B cell (primary cell): Measurements from ENCODE around the gene VEGFB. TPM values are rescaled to one million over a fixed set of nuclear protein-coding genes. Genes with fewer than 3 reads are reported as not detected.

ENCODE experiments used
- ATAC-seq: fragments of 200-7000 bp; cut with Tn5 transposase; one replicate; pipeline ENCODE4 v1.10.0; 2021; ENCODE audit warnings: low read depth, mild to moderate bottlenecking, moderate number of reproducible peaks, moderate library complexity
- CTCF ChIA-PET: fragments of 350-600 bp; sonication (Branson Sonifier 250); formaldehyde crosslinking; loops from one replicate; lab custom pipeline; 2021; ENCODE audit warnings: antibody characterized with exemption, inconsistent platforms; lab: Charles Lee
- POLR2A ChIA-PET: fragments of 350-600 bp; sonication (Branson Sonifier 250); formaldehyde crosslinking; loops from one replicate; lab custom pipeline; 2021; ENCODE audit warnings: antibody characterized with exemption; lab: Charles Lee
- DNase-seq: peaks from one replicate; pipeline ENCODE4 v3.0.0; 2013
- H2AFZ ChIP-seq: 2 replicates; pipeline ENCODE4 v1.6.1; 2012; ENCODE audit warnings: mild to moderate bottlenecking, low read depth, low read length; ENCODE audit not compliant: insufficient read depth, poor library complexity, severe bottlenecking
- H3K27ac ChIP-seq, 2 donors: 1 replicate in 1 of 2; 2 replicates in 1 of 2; pipeline ENCODE4 v1.5.1; 2012 to 2013; ENCODE audit warnings: low read length in 2 of 2, mild to moderate bottlenecking in 2 of 2, moderate library complexity in 1 of 2
- H3K27me3 ChIP-seq, 4 experiments: fragments of 200-600 bp in 1 of 4; sonication (generic) in 1 of 4; replicated peaks in 1 of 4; 1 replicate in 2 of 4; 2 replicates in 2 of 4; pipeline versions ENCODE4 v1.6.1 to v1.7.0; 2013 to 2016; ENCODE audit warnings: low read length in 3 of 4, mild to moderate bottlenecking in 2 of 4, mixed read lengths in 1 of 4, moderate library complexity in 1 of 4; ENCODE audit not compliant: insufficient read depth in 4 of 4, control insufficient read depth in 3 of 4; ENCODE audit errors: control extremely low read depth in 1 of 4
- H3K36me3 ChIP-seq, 2 experiments: replicated peaks in 1 of 2; 1 replicate in 1 of 2; 2 replicates in 1 of 2; pipeline versions ENCODE4 v1.6.1 to v1.7.1; 2013; ENCODE audit warnings: low read length in 1 of 2; ENCODE audit not compliant: insufficient read depth in 2 of 2, control insufficient read depth in 1 of 2; ENCODE audit errors: control extremely low read depth in 1 of 2, extremely low read depth in 1 of 2
- H3K4me1 ChIP-seq, 2 donors: fragments of 200-600 bp in 1 of 2; sonication (generic) in 1 of 2; 1 replicate in 1 of 2; 2 replicates in 1 of 2; pipeline versions ENCODE4 v1.5.1 to v1.6.1; 2013 to 2017; ENCODE audit warnings: low read length in 2 of 2; ENCODE audit not compliant: control insufficient read depth in 2 of 2, insufficient read depth in 2 of 2
- H3K4me2 ChIP-seq: replicated peaks from 2 replicates; pipeline ENCODE3; 2012; ENCODE audit warnings: mild to moderate bottlenecking, low read depth, low read length; ENCODE audit not compliant: poor library complexity, severe bottlenecking
- H3K4me3 ChIP-seq, 5 experiments: fragments of 200-600 bp in 1 of 5; sonication (generic) in 1 of 5; 1 replicate in 3 of 5; 2 replicates in 2 of 5; pipeline versions ENCODE4 v1.5.1 to v1.7.0; 2011 to 2016; ENCODE audit warnings: low read length in 4 of 5, mild to moderate bottlenecking in 4 of 5, low read depth in 2 of 5, control low read depth in 1 of 5, moderate library complexity in 1 of 5; ENCODE audit not compliant: insufficient read depth in 1 of 5; ENCODE audit errors: control extremely low read depth in 1 of 5, extremely low read depth in 1 of 5
- H3K79me2 ChIP-seq: fragments of 200-600 bp; sonication (generic); one replicate; pipeline ENCODE4 v1.6.0; 2016; ENCODE audit warnings: low read length; ENCODE audit not compliant: control insufficient read depth, insufficient read depth
- H3K9ac ChIP-seq: fragments of 200-600 bp; sonication (generic); 2 replicates; pipeline ENCODE4 v1.6.1; 2017; ENCODE audit warnings: mild to moderate bottlenecking, low read length, moderate library complexity
- H3K9me3 ChIP-seq, 3 donors: one replicate each; pipeline versions ENCODE4 v1.6.1 to v1.7.1; 2013; ENCODE audit warnings: low read length in 2 of 3; ENCODE audit not compliant: control insufficient read depth in 2 of 3, insufficient read depth in 1 of 3; ENCODE audit errors: control extremely low read depth in 1 of 3
- H4K20me1 ChIP-seq: 2 replicates; pipeline ENCODE4 v1.6.0; 2012; ENCODE audit warnings: mild to moderate bottlenecking, low read length; ENCODE audit not compliant: insufficient read depth, control insufficient read depth, poor library complexity, severe bottlenecking
- H3K27ac Mint-ChIP-seq: one replicate; pipeline ENCODE4 v1.8.0; 2021; ENCODE audit warnings: mixed read lengths
- H3K27me3 Mint-ChIP-seq: one replicate; pipeline ENCODE4 v1.8.0; 2021; ENCODE audit warnings: mixed read lengths
- H3K4me1 Mint-ChIP-seq: one replicate; pipeline ENCODE4 v1.8.0; 2021; ENCODE audit warnings: mixed read lengths
- H3K4me3 Mint-ChIP-seq: one replicate; pipeline ENCODE4 v1.8.0; 2021; ENCODE audit warnings: mixed read lengths
- H3K9me3 Mint-ChIP-seq: one replicate; pipeline ENCODE4 v1.8.0; 2022; ENCODE audit warnings: mixed read lengths; ENCODE audit not compliant: insufficient read depth
- EZH2 ChIP-seq: IDR thresholded peaks from 2 replicates; pipeline ENCODE4 v1.6.1; 2012; ENCODE audit warnings: borderline replicate concordance, low read depth, mild to moderate bottlenecking, moderate library complexity, low read length; ENCODE audit not compliant: insufficient read depth, poor library complexity, severe bottlenecking
- WGBS: methylation state at CpG from one replicate; pipeline ENCODE4 v1.1.5; 2013; ENCODE audit warnings: missing lambda C conversion rate; ENCODE audit not compliant: insufficient coverage; 5-methylcytosine and 5-hydroxymethylcytosine counted together
- intact Hi-C: fragments of 100-400 bp; cut with micrococcal nuclease; formaldehyde crosslinking; loops from one replicate; pipeline ENCODE4 v1.10.0; 2022
- polyA plus RNA-seq: library from polyadenylated mRNA; depleted of rRNA; stranded (reverse); fragments of >200 nt; gene quantifications from 2 replicates; pipeline ENCODE4 v1.2.3, GENCODE V29; 2012
- total RNA-seq, 2 donors: library from RNA; stranded (reverse); fragments of 120-200 nt in 1 of 2; gene quantifications; 1 replicate in 1 of 2; 2 replicates in 1 of 2; pipeline versions ENCODE4 v1.2.3 to v1.2.4, GENCODE V29; 2013 to 2022
- TF ChIP-seq, protein P1 (sequence below): fragments of 200-600 bp; IDR thresholded peaks from one replicate; pipeline ENCODE4 v1.8.0; 2022; ENCODE audit warnings: antibody characterized with exemption, mild to moderate bottlenecking

VEGFB gene
- total and polyA plus RNA-seq, 2 donors (not counting 1 experiment from before 2014, with no cell fraction given) = 56.4 to 152 TPM

DNA sequence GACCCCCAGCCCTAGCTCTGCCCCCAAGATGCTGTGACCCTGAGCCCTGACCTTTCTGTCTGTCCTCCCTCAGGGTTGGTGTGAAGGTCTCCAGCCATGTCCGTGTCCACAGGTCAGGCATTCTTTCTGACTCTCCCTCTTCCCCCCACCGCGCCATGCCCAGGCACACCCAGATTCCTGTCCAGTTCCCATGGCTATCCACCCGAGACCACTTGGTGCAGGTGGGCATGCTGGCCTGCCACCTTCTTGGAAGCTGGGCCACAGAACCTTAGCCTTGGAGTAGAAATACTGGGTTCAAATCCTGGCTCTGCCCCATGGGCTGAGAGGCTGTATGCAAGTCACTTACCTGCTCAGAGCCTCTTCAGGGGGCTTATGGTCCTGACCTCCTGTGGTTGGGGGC is 14.7 kb downstream of the VEGFB start:
- Histone ChIP-seq H3K9ac (no peak overlapping the region), H3K4me3 (no peak overlapping the region), H3K27ac (no peak overlapping the region), H2AFZ (no peak overlapping the region), H3K36me3 (peaks cover 0 to 2% of the 10 kb centered on the region in 2 experiments), H3K79me2 (peaks cover 4% of the 10 kb centered on the region), H3K4me2 (no peak overlapping the region), H4K20me1 (no peaks in the 10 kb centered on the region), H3K27me3 (no peaks in the 10 kb centered on the region), H3K4me1 (peaks cover 27 to 51% of the 10 kb centered on the region in 2 donors), H3K9me3 (no peaks in the 10 kb centered on the region)
- no peak for TF ChIP-seq EZH2
- TF ChIP-seq, protein P1, sequence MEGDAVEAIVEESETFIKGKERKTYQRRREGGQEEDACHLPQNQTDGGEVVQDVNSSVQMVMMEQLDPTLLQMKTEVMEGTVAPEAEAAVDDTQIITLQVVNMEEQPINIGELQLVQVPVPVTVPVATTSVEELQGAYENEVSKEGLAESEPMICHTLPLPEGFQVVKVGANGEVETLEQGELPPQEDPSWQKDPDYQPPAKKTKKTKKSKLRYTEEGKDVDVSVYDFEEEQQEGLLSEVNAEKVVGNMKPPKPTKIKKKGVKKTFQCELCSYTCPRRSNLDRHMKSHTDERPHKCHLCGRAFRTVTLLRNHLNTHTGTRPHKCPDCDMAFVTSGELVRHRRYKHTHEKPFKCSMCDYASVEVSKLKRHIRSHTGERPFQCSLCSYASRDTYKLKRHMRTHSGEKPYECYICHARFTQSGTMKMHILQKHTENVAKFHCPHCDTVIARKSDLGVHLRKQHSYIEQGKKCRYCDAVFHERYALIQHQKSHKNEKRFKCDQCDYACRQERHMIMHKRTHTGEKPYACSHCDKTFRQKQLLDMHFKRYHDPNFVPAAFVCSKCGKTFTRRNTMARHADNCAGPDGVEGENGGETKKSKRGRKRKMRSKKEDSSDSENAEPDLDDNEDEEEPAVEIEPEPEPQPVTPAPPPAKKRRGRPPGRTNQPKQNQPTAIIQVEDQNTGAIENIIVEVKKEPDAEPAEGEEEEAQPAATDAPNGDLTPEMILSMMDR = no peak
- CTCF ChIA-PET = interaction anchor here (1.2 to 10.4 kb wide), 6 partner anchors 10 to 56 kb away, joined by 3 to 141 read pairs (median 20); partner anchors contain the start of genes CATSPERZ and FERMT3
- H3K4me3 Mint-ChIP-seq = peak overlapping the region; percentile 67
- peak overlapping the region; percentile 20 for H3K27ac Mint-ChIP-seq
- H3K9me3 Mint-ChIP-seq = no peaks in the 10 kb centered on the region
- no peaks in the 10 kb centered on the region for H3K27me3 Mint-ChIP-seq
- WGBS = 100% methylated on average over 4 of the region's 4 CpGs
- intact Hi-C loops = no loop called here
- ATAC-seq (no peak), DNase-seq (no peak)
- peaks cover 33% of the 10 kb centered on the region for H3K4me1 Mint-ChIP-seq
- POLR2A ChIA-PET = interaction anchor here (0.7 to 1.8 kb wide), 3 partner anchors 27 to 69 kb away, joined by 3 to 5 read pairs (median 3); partner anchors contain the start of gene PRDX5
